Hepatocyte (in vitro differentiated cells): ENCODE data around the gene ZER1.

Experiments
- EZH2phosphoT487 ChIP-seq: fragments of 200-600 bp; sonication (generic); IDR thresholded peaks from one replicate; pipeline ENCODE4 v1.6.1; 2018; ENCODE audit warnings: antibody characterized with exemption, mild to moderate bottlenecking, low read depth, moderate library complexity; ENCODE audit not compliant: unreplicated experiment, severe bottlenecking
- TF ChIP-seq, protein P1 (sequence below): fragments of 200-600 bp; sonication (generic); IDR thresholded peaks from 2 replicates; pipeline ENCODE4 v1.5.1; 2016; ENCODE audit warnings: antibody characterized with exemption, mild to moderate bottlenecking; ENCODE audit not compliant: poor library complexity

DNA sequence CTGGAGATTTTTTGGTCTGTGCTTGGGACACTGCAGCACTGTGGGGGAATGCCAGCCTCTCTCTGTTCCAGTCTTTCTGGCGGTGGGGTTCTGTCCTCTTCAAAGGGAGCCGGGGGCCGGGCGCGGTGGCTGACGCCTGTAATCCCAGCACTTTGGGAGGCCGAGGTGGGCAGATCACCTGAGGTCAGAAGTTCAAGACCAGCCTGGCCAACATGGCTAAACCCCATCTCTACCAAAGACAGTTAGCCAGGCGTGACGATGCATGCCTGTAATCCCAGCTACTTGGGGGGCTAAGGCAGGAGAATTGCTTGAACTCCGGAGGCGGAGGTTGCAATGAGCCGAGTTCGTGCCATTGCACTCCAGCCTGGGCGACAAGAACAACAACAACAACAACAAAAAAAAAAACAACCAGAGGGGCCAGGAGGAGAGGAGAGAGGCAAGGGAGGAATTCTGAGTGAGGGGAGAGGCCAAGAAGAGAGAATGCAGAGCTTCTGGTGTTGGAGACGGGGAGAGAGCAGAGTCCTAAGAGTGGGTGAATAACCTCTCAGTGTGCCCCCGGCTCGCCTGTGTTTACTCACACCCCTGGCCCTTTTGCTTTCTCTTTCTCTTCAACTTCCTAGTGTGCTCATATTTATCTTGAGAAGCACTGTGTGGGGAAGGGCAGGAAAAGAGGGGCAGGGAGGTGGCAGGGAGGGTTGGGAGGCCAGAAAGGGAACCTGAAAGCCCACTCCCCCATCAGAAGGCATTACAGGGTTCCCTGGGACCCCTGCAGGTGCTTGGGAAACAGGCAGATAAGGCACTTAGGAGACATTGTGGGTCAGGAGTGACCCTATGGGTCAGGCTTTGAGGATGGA lies 85.9 kb downstream of the ZER1 start:
- TF ChIP-seq, protein P1, sequence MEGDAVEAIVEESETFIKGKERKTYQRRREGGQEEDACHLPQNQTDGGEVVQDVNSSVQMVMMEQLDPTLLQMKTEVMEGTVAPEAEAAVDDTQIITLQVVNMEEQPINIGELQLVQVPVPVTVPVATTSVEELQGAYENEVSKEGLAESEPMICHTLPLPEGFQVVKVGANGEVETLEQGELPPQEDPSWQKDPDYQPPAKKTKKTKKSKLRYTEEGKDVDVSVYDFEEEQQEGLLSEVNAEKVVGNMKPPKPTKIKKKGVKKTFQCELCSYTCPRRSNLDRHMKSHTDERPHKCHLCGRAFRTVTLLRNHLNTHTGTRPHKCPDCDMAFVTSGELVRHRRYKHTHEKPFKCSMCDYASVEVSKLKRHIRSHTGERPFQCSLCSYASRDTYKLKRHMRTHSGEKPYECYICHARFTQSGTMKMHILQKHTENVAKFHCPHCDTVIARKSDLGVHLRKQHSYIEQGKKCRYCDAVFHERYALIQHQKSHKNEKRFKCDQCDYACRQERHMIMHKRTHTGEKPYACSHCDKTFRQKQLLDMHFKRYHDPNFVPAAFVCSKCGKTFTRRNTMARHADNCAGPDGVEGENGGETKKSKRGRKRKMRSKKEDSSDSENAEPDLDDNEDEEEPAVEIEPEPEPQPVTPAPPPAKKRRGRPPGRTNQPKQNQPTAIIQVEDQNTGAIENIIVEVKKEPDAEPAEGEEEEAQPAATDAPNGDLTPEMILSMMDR: no peak
- TF ChIP-seq EZH2phosphoT487: no peak
